NCI-H2081 (cell line): Measurements from ENCODE around the gene RNF144A.
"Not testable (repeated sequence)": the region's sequence is repeated elsewhere in the genome, so short reads cannot be mapped to it uniquely, and the experiment has no call there.

Experiments
- DNase-seq, 2 experiments: peaks; one replicate each; lab custom pipeline; 2025; lab: John Stamatoyannopoulos, UW

Gene RNF144A, protein sequence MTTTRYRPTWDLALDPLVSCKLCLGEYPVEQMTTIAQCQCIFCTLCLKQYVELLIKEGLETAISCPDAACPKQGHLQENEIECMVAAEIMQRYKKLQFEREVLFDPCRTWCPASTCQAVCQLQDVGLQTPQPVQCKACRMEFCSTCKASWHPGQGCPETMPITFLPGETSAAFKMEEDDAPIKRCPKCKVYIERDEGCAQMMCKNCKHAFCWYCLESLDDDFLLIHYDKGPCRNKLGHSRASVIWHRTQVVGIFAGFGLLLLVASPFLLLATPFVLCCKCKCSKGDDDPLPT

DNA sequence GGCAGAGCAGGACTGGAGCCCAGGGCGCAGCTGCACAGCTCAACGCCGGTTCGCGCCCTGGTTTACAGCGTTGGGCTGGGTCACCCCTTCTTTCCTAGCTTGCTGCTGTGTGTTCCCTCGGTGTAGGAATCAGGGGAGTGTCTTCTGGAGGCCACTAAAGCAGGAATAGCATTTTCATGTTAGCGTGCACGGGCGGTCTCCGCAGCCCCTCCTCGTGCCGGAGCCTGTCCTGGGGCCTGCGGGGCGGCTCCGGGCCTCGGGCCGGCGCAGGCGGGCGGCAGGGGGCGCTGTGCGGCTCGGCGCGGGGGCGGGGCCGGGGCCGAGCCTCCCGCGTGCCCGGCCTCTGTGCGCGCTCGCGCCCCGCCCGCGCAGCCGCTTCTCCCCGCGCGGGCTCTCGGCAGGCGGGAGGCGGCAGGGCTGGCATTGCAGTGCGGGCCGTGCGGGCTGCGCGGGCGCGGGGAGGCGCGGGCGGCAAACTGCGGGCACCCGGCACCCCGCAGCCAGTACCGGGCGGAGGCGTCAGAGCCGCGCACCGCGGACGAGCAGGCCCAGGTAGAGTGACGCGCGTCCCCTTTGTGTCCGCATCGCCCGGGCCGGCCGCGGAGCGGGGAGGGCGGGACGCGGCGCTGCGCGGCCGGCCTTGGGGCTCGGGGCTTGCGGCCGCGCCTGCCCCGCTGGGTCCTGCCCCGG lies at the start of gene RNF144A:
TSS of gene RNF144A (plus strand) at position 342 of the 690 bp plus-strand sequence. CDS start 79,515 bp downstream, outside the sequence.
- DNase-seq, result peak; percentile 45 to 71

DNA sequence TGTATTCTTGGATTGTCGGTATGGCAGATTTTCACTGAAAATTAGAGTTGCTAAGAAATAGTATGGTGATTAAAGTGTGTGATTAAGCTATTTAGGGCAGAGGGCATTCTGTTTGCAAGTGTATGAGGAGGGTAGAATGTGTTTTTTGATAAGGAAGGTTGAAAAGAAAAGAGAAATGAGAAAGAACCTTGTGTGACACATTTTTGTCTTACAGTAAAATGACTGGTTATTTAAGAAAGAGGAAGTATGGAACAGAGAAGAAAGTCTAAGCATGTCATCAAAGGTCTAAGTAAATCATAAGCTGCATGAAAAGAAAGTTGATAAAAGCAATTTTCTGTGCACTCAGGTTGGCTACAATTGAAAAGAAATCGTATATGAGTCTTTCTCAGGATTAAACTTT lies 44.8 kb upstream of the RNF144A start:
- no peak for DNase-seq

DNA sequence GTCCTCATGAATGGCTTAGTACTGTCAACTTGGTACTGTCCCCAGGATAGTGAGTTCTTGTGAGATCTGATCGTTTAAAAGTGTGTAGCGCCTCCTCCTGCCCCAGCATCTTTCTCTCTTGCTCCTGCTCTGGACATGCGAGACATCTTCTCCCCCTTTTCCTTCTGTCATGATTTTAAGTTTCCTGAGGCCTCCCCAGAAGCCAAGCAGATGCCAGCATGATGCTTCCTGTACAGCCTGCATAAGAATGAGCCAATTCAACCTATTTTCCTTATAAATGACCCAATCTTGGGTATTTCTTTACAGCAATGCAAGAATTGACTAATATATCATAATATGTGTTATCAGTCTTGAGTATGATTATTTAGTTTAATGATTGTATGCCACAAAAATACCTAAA lies 43.2 kb upstream of the RNF144A start:
- no peak for DNase-seq

DNA sequence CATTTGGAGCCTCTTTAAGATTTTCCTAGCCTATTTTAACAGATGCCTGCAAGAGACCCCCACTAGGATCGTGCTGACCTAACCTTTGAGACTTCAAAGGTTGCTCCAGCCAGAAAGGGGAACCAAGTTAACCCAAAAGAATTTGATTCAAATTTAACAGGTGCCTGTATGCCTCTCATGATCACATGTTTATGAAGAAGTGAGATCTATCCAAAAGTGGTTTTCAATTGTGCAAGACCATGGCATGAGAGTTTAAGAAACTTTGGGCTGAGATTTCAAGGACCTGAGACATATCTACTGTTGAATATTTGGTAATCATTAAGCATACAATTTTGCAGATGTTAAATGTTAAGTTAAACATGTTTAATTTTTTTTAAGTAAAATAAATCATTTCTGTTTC lies 40.9 kb upstream of the RNF144A start:
- no peak for DNase-seq

DNA sequence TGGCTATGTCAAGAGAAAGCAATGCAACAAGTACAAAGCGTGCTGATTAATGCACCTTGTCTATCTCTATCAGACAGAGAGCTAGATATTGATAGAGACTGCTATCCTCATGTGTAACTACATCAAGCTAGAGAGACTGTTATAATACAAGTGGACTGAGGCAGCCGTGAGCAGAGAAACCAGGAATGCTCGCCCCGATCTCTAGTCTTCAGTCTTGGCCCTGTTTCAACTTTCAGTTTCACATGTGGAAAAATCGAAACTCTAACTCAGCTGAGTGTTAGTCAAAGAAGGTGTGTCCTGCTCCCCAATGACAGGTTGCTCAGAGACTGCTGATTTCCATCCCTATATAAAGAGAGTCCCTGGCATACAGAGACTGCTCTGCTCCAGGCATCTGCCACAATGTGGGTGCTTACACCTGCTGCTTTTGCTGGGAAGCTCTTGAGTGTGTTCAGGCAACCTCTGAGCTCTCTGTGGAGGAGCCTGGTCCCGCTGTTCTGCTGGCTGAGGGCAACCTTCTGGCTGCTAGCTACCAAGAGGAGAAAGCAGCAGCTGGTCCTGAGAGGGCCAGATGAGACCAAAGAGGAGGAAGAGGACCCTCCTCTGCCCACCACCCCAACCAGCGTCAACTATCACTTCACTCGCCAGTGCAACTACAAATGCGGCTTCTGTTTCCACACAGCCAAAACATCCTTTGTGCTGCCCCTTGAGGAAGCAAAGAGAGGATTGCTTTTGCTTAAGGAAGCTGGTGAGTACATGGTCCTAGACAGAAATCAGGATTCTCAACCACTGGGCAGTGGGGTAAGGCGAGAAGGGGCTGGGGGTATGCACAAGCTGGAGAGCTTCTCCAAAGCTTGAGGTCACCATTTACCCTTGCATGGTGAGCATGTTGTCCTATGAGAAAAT lies 39.6 kb upstream of the RNF144A start, which contains the start of gene RSAD2:
TSS of gene RSAD2 (plus strand) at position 376 of the 903 bp plus-strand sequence. CDS start at position 400, 24 bp downstream.
- no peak for DNase-seq

DNA sequence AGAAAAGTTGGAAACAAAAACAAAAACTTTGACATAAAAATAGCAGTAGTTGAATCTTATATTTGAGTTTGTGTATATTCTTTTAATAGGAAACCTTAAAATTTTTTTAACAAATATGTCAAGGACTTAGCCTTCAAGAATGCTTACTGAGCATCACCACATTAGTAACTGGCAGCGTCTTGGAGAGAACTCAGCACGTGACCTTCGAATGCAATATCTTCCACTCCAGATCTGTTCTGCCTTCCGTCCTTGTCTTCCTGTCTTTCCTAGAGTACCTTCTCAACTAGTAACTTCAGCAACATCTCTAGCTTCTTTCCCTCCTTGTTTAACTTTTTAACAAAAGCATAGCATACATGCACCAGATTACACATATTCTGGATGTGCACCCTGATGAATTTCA lies 38.7 kb upstream of the RNF144A start:
- DNase-seq, result no peak

DNA sequence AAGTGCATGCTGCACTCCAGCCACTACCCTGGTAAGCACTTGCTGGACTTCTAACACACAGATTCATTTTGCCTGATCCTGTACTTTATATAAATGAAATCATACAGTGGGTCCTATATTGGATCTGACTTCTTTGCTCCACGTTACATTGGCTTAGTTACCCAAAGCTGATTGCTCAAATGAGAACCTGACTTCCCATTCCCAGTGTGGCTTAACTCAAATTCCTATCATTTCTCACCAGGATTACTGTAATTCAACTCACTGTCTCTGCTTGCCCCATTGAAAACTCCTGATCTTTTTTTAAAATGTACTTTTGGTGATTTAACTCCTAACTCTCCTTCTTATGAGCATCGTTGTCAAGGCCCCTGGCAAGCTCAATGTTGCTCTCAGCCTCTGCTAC lies 38.2 kb upstream of the RNF144A start:
- DNase-seq, result no peak

DNA sequence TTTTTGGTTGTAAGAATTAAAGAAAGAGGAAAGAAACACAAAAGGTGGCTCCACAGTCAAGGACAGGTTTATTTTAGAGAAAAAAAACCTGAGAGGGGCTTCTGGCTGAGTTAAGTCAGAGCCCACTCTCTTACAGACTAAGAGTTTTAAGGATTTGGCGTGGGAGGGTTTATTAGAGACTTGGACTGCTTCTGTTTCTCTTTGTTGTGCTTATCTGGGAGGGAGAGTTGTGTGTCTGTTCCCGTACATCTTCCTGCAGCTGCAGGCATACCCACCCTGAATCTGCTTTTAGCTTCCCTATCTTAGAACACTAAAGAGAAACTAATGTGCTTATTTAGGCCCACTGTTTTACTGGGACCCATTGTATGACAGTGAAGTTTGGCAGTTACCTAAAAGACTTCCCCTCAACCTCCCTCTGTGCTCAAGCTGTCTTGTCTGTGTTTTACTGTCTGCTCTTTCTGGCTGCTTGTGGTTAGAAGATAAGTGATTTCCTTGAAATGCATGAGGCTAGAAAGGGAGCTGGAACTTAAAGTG lies 36.9 kb upstream of the RNF144A start:
- DNase-seq, result no peak

DNA sequence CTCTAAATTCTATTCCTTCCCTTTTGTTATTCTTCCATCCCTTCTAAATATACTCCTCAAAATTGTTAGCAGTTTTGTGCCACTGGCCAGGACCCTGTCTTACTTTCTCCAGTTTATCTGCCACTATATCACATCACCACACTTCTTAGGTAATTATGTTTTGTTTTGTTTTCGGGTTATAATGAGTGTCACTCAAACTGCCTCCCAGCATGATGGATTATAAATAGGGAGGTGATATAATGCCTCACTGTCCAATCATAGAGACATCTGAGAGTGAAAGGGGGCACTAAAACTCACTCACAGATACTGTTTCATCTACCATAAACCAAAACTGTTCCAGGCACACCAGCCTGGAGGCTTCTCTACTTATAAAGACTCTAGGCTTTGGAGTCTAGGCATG lies 36.2 kb upstream of the RNF144A start:
- no peak for DNase-seq

DNA sequence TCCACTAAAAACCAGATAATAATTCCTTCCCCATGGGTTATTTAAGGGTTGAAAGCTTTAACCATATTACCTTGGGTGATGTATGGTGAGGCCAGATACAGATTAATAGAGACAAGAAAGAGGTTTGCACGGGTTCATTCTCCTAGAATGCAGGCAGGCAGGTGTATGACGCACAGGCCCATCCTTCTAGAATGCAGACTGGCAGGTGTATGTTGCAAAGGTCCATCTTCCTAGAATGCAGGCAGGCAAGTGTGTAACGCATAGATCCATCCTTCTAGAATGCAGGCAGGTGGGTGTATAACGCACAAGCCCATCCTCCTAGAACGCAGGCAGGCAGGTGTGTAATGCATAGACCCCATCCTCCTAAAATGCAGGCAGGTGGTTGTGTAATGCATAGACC lies 35.7 kb upstream of the RNF144A start:
- DNase-seq, result no peak

DNA sequence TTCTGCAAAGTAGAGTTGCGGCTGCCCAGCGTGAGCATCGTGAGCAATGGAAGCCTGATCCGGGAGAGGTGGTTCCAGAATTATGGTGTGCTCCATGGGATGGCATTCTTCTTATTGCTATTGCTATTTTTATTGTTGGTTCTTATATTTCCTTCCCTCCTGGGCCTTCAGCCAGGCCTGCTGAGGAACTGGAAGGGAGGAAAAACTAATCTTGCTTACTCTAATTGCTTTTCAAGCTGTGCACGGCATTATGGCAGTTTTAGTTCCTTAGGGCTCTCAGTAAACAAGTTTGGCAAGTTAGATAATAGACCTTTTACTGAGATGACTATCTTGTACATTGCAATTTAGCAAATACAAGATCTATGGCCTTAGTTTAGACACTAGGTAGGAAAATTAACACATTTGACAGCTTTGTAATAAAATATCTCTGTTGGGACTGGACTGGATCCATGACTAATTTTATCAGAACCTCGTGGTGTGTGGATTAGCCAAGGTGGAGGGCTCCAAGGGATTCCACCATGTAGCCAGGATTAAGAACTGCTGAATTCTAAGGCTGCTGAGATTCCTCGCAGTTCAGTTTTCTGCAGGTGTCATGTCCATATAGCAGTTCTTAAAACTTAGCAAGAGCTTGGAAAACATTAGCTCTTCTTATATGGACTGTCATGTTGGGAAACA lies 33.6 kb upstream of the RNF144A start:
- no peak for DNase-seq

DNA sequence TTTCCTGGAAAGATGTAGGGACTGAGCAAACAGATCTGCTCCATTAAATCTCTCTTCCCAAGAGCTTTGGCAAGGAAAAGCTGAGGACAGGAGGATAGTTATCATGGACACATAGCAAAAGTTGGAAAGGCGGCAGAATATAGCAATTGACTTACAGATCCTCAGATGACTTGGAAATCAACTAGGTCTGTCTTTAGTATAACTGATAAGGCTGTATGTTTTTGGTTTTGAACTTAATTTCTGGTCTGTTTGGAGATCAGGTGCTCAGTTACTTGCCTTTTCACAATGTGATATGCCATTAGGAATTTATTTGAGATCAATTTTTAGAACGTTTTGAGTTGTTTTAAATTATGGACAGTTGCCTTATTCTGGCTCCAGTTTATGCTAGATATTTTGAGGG lies 31.7 kb upstream of the RNF144A start:
- DNase-seq, result no peak

DNA sequence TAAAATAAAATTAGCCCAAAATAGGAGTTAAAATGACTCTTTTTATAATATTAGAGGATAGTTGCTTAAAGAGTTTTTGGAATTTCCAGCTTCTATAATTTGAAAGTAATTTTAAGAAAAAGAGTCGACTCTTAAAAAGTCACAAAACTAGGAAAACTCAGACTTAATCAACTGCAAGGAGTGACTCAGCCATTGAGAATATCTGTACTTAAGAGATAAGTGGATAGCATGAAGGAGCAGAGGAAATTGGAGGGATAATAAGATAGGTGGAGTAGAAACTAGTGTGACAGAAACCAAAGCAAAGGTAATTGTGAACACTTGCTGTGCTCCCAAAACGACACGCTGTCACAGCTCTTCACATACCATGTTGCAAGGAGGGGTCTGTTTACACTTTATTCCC lies 31.2 kb upstream of the RNF144A start:
- DNase-seq, result no peak

DNA sequence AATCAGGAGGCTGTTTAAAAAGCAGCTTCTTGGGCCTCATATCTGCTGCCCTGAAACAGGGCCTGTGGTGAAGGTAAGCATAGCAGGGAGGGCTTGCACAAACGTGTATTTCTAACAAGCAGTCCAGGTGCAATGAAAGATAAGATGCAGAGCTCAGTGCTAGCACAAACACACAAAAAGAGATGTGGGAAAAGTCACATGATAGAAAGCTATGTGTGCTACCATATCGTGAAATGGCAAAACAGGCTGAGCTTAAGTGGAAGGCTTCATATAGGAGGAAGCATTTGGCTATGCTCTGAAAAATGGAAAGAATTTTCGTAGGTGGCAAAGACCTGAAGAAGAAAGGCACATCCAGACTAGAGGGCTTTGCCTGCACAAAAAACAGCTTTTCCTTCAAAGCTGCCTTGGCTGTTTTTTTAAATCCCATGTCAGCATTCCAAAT lies 29.4 kb upstream of the RNF144A start:
- no peak for DNase-seq

DNA sequence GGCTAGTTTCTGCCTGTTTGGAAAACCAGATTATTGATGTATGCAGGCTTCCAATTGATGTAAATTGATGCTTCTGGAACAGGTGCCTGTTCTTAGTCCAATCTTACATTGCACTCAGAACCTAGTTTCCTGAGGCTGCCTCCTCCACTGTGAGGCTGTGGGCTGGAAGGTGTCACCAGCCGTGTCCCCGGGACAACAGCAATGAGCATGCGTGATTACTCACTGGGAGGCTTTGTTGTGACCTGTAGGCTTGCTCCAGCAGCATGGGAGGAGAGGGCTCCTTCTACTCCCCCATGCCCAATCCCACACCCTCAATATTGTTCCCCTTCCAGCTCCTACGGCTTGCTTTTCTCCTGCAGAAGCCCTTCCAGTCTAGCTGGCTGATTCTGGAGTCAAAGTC lies 28.5 kb upstream of the RNF144A start:
- DNase-seq, result no peak

DNA sequence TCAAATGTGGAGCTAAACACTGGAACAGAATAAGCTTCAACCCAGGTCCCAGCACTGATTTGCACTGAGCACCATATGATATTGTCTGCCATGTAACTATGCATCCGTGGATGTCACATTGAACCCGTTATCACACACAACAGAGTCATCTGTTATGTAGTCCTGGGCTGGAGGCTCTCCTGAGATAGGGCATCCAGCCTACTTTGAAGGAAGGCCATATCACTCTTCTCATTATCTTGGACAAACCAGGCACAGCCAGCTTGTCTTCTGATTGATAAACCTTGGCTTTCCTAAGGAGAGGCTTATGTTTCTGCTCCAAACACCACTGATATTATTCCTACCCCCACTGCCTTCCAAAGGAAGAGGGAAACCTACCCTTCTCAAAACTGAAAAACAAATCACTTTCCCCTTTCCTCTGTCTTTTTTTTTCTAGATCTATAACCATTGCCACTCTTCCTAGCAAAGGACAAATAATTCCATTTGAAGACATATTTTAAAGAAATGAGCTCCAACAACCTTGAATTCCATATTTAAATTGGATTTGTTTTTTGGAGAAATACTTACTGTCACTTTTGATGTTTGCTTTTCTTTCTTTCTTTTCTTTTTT lies 23.2 kb upstream of the RNF144A start:
- no peak for DNase-seq

DNA sequence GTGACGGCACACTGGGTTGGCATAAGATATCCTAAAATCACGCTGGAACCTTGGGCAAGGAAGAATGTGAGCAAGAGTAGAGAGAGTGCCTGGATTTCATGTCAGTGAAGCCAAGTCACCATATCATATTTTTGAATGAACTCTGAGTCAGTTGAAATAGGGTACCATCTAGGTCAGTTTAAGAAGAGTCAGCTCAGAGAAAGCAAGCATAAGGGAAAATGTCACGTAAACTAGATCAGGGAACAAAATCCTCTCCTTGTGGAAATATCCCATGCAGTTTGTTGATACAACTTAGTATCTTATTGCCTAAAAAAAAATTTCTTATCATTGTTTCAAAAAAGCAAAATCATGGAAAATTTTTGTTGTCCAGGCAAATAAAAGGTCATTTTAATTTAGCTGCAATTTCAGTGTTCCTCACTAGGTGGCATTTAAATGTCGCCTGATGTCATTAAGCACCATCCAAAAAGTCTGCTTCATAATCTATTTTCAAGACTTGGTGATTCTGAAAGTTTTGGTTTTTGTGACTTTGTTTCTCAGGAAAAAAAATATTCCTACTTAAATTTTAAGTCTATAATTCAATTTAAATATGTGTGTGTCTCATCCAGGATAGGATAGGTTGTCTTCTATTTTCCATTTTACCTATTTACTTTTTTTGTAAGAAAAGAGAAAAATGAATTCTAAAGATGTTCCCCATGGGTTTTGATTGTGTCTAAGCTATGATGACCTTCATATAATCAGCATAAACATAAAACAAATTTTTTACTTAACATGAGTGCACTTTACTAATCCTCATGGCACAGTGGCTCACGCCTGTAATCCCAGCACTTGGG lies 20.1 kb upstream of the RNF144A start:
- DNase-seq, result peak; percentile 10 to 38

DNA sequence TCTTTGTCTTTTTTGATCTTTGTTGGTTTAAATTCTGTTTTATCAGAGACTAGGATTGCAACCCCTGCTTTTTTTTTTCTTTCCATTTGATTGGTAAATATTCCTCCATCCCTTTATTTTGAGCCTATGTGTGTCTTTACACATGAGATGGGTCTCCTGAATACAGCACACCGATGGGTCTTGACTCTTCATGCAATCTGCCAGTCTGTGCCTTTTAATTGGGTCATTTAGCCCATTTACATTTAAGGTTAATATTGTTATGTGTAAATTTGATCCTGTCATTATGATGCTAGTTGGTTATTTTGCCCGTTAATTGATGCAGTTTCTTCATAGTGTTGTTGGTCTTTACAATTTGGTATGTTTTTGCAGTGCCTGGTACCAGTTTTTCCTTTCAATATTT lies 14.6 kb upstream of the RNF144A start:
- not testable (repeated sequence) for DNase-seq

DNA sequence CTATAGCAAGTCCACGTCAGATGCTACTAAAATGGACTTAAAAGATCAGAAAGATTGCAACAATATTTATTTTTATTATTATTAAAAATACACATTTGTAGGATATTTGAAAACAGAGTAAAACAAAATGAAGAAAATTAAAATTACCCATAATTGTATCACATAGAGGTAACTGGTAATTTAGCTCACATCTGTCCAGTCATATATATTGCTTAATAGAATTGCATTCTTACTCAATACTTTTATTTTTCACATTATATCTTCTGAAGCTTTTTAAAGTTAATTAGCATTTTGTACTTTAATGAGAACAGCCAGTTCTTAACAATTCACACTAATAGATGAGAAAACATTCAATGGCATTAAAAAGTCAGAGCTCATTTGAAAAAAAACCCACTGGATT lies 11.5 kb upstream of the RNF144A start:
- no peak for DNase-seq

DNA sequence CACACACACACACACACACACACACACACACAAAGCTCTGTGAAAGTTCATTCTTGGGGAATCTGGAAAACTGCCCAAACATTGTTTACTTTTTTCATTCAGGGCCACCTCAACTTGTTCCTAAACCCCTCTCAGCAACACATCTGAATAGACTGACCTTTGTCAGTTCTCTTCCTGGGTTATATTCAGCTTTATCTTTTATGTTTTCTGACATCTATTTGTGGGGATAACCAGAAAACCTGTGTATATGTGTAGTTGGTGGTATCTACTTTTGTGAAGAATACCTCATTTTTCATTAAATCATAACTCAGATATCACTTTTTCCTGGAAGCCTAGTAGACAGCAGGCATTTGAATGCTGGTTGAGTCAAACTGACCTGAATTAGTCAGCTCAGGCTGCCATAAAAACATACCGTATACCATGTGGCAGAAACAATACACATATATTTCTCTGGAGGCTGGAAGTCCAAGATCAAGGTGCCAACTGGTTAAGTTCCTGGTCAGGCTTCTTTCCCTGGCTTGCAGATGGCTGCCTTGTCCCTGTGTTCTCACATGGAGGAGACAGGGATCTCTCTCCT lies 11.0 kb upstream of the RNF144A start:
- no peak for DNase-seq
